NT2/D1 (cell line): ENCODE results near the gene ITFG1.
"Not testable (repeated sequence)": the region's sequence is repeated elsewhere in the genome, so short reads cannot be mapped to it uniquely, and the experiment has no call there.

Source experiments
- DNase-seq: peaks from one replicate; pipeline ENCODE4 v3.0.0-alpha.2; 2011; ENCODE audit warnings: low read depth, low spot score
- H3K27me3 ChIP-seq: 2 replicates; pipeline ENCODE4 v1.6.0; 2011; ENCODE audit warnings: mild to moderate bottlenecking; ENCODE audit not compliant: insufficient read length, insufficient read depth
- H3K36me3 ChIP-seq: 2 replicates; pipeline ENCODE4 v1.6.1; 2011; ENCODE audit warnings: mild to moderate bottlenecking, low read length, mixed read lengths; ENCODE audit not compliant: insufficient read depth, insufficient read length
- H3K4me1 ChIP-seq: 2 replicates; pipeline ENCODE4 v1.5.1; 2011; ENCODE audit not compliant: insufficient read depth, insufficient read length
- H3K4me3 ChIP-seq: 2 replicates; pipeline ENCODE4 v1.5.1; 2011; ENCODE audit warnings: low read depth; ENCODE audit not compliant: insufficient read length
- H3K9ac ChIP-seq: 2 replicates; pipeline ENCODE4 v1.6.0; 2011; ENCODE audit warnings: low read depth; ENCODE audit not compliant: insufficient read length
- H3K9me3 ChIP-seq: 2 replicates; pipeline ENCODE4 v1.5.1; 2011; ENCODE audit warnings: mild to moderate bottlenecking, low read length; ENCODE audit not compliant: insufficient read depth
- SUZ12 ChIP-seq: IDR thresholded peaks from 2 replicates; pipeline ENCODE4 v1.6.1; 2011; ENCODE audit not compliant: insufficient read length, insufficient read depth; ENCODE audit errors: extremely low read depth
- YY1 ChIP-seq: IDR thresholded peaks from 2 replicates; pipeline ENCODE4 v1.6.1; 2011; ENCODE audit not compliant: insufficient read length, insufficient read depth
- ZNF274 ChIP-seq: IDR thresholded peaks from 2 replicates; pipeline ENCODE4 v1.6.1; 2011; ENCODE audit warnings: mild to moderate bottlenecking, low read depth, low read length

The ITFG1 gene

DNA sequence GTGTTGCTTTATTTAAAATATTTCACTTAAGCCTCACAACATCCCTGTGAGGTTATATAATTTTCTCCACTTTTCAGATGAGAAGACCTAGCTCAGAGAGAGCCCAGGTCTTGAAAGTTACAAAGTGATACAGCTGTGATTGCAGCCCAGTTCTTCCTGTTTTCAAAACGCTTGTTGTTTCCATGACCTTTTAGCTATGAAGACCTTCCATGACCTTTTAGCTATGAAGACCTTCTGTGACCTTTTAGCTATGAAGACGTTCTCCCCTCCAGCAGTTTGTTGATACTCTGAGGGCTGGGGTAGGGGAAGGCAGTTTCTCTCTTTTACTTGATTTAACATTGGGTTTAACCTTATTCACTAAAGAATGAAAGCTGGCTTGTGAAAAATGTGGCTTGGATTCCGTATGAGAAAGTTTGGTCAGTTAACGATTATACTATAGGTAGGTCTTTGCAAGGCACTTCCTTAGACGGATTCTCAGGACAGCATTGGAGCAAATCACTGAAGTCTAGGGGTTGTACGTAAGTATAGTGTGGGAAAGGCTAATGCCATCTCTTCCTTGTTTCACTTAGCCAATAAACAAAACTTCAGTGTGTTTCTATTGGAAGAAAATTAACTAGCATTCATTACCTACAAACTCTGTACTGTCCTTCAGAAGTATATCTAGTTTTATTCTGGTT is 21.0 kb upstream of the ITFG1 start:
- DNase-seq, result no peak
- H3K4me1 ChIP-seq, result no peaks in the 10 kb centered on the region
- H3K9me3 ChIP-seq, result no peaks in the 10 kb centered on the region
- no peaks in the 10 kb centered on the region for H3K36me3 ChIP-seq
- H3K27me3 ChIP-seq, result no peaks in the 10 kb centered on the region
- no peak for TF ChIP-seq YY1
- TF ChIP-seq SUZ12, result no peak
- H3K9ac ChIP-seq, result no peak overlapping the region
- H3K4me3 ChIP-seq, result no peak overlapping the region

DNA sequence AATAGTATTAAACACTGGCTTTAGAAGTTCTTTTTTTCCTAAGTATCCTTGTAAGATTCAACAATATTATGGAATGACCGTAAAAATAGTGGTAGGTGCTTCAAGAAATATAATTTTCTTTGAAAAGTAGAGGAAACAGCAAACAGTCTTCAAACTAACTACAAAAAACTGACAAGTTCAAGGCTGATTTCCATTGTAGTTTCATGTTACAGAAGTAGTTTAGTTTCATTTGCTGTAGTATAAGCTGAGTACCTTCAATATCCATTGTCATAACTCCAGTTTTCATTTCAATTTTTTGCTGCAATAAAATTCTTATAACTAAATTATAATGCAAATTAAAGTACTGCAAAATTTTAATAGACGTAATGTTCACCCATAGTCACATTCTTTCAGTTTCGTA is 19.5 kb upstream of the ITFG1 start:
- no peak for DNase-seq
- H3K36me3 ChIP-seq, result no peaks in the 10 kb centered on the region
- no peak for TF ChIP-seq YY1
- TF ChIP-seq ZNF274, result no peak
- no peak for TF ChIP-seq SUZ12
- H3K4me3 ChIP-seq, result no peak overlapping the region
- H3K9me3 ChIP-seq, result no peaks in the 10 kb centered on the region
- H3K9ac ChIP-seq, result no peak overlapping the region
- no peaks in the 10 kb centered on the region for H3K27me3 ChIP-seq
- H3K4me1 ChIP-seq, result no peaks in the 10 kb centered on the region

DNA sequence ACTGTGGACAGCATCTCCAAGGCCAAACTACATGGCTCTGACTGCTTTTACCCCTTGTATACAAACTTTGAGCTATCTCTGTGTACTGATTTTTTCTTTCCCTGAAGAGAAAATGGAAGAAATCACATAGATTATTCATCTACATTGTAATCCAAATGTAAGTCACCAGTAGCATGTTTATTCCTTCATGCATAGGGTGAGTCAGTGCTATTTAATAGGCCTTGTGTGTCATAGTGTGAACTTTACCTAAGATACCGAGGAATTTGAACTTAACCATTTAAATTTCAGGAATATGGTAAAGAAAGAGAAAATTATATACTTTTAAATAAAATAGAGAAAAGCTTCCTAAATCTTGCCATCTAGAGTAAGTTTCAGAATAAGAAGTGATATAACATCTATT is 16.8 kb upstream of the ITFG1 start:
- no peak overlapping the region for H3K9ac ChIP-seq
- no peaks in the 10 kb centered on the region for H3K27me3 ChIP-seq
- H3K4me3 ChIP-seq, result no peak overlapping the region
- no peaks in the 10 kb centered on the region for H3K9me3 ChIP-seq
- no peak for TF ChIP-seq YY1
- no peak for TF ChIP-seq SUZ12
- TF ChIP-seq ZNF274, result no peak
- H3K4me1 ChIP-seq, result no peaks in the 10 kb centered on the region
- DNase-seq, result no peak
- no peaks in the 10 kb centered on the region for H3K36me3 ChIP-seq

DNA sequence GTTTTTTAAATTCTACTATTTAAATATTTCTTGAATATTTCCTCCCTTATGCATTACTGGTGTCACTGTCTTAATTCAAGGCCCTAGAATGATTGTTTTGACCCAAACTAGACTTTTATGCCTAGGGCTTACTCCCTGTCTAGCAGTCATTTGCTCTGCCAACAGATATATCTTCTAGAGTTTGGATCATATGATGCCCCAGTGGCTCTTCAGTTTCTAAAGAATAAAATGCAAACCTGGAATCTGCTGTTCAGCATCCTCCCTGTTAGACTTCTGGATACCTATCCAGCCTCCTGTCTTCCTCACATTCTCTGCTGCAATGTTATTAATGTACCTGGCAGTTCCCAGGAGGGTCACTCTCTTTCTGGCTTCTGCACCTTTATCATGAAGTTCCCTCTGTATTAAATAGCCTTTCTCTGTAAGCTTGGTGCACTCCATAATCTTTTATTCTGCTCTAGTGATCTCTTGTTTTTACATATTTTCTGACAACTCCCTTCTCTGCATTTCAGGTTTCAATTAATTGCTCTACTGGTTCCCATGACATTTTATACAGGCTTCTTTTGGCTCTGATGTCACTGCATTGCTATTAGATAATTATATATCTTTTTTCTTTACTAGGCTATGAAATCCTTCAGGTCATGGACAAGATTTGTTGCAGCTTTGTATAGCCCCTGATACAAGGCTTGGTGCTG is 15.9 kb upstream of the ITFG1 start:
- H3K9ac ChIP-seq, result no peak overlapping the region
- H3K4me3 ChIP-seq, result no peak overlapping the region
- H3K4me1 ChIP-seq, result no peaks in the 10 kb centered on the region
- no peaks in the 10 kb centered on the region for H3K27me3 ChIP-seq
- H3K9me3 ChIP-seq, result no peaks in the 10 kb centered on the region
- no peak for DNase-seq
- TF ChIP-seq YY1, result no peak
- TF ChIP-seq SUZ12, result no peak
- TF ChIP-seq ZNF274, result no peak
- H3K36me3 ChIP-seq, result no peaks in the 10 kb centered on the region

DNA sequence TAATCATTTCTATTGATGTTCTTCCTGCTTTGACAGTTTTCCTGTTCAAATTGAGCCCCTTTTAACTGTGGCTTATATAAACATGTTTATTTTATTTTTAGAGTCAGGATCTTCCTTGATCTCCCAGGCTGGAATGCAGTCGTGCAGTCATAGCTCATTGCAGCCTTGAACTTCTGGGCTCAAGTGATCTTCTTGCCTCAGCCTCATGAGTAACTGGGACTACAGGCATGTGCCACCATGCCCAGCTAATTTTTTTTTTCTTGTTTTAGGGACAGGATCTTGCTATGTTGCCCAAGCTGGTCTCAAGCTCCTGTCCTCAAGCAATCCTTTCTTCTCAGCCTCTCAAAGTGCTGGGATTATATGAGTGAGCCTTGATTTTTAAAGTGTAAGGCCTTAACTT is 14.9 kb upstream of the ITFG1 start:
- H3K9me3 ChIP-seq, result no peaks in the 10 kb centered on the region
- H3K36me3 ChIP-seq, result no peaks in the 10 kb centered on the region
- TF ChIP-seq ZNF274 (no peak), YY1 (no peak)
- no peaks in the 10 kb centered on the region for H3K27me3 ChIP-seq
- H3K4me3 ChIP-seq, result no peak overlapping the region
- DNase-seq, result no peak
- H3K9ac ChIP-seq, result no peak overlapping the region
- no peaks in the 10 kb centered on the region for H3K4me1 ChIP-seq

DNA sequence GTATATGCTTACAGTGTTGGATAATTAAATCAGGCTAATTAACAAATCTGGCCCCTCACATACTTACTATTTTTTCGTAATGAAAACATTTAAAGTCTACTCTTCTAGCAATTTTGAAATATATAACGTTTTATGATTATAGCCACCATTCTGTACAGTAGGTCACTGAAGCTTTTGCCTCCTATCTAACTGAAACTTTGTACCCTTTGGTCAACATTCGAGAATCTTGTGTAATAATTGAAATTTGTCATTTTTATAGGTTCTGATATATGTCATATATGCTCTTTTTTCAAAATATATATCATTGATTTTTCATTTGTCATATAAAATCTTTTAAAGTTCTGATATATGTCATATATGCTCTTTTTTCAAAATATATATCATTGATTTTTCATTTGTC is 12.9 kb upstream of the ITFG1 start:
- Histone ChIP-seq H3K9ac (no peak overlapping the region), H3K27me3 (no peaks in the 10 kb centered on the region), H3K9me3 (no peaks in the 10 kb centered on the region), H3K36me3 (no peaks in the 10 kb centered on the region), H3K4me3 (no peak overlapping the region), H3K4me1 (no peaks in the 10 kb centered on the region)
- no peak for TF ChIP-seq ZNF274
- no peak for TF ChIP-seq SUZ12
- no peak for TF ChIP-seq YY1
- DNase-seq, result no peak

DNA sequence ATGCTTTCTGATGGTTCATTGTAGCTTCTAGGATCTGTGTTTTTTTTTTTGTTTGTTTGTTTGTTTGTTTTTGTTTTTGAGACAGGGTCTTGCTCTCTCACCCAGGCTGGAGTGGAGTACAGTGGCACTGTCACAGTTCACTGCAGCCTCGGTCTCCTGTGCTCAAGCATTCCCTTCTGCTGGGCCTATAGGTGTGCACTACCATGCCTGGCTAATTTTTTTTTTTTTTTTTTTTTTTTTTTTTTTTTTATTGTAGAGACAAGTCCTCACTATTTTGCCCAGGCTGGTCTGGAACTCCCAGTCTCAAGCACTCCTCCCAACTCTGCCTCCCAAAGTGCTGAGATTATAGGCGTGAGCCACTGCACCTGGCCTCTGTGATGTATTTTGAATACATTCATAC is 12.1 kb upstream of the ITFG1 start:
- not testable (repeated sequence) for H3K4me1 ChIP-seq, H3K9me3 ChIP-seq, H3K9ac ChIP-seq, DNase-seq, H3K4me3 ChIP-seq, H3K27me3 ChIP-seq, H3K36me3 ChIP-seq
